ENCODE results near the gene ST6GALNAC4.

ST6GALNAC4 gene

GRCh38 chr9:127865645-127866464 is 51.0 kb downstream of the ST6GALNAC4 start:
- Histone ChIP-seq H3K4me3 (ENCODE audit: low read depth, low read length) (no peak overlapping the region), H3K36me3 (ENCODE audit: control insufficient read depth in 2 of 2, insufficient read depth in 1 of 2, low read length in 2 of 2) (peaks cover 0 to 32% of the 10 kb centered on the region in 2 experiments; a peak in 2 of 3 replicates), H3K27ac (ENCODE audit: extremely low read depth, low read depth, low read length) (no peak overlapping the region), H3K4me1 (ENCODE audit: control insufficient read depth, insufficient read depth, low read length) (no peaks in the 10 kb centered on the region; the same call in 1 of the 2 replicates), H3K9me3 (ENCODE audit: control insufficient read depth, insufficient read depth, low read depth, low read length) (no peaks in the 10 kb centered on the region)
- ChIA-PET POLR2A (no interaction called here), CTCF (interaction anchor here (1.4 to 1.6 kb wide), 3 partner anchors 13 to 130 kb away, joined by 3 to 6 read pairs (median 5); partner anchors contain the start of gene TOR2A)
- TF ChIP-seq ZNF155 (tag by site-specific recombination; IDR thresholded peaks at IDR 0.05): no peak
- no peak for TF ChIP-seq ZNF184 (tag by site-specific recombination; IDR thresholded peaks at IDR 0.05)
- TF ChIP-seq ZNF366 (tag by site-specific recombination; conservative IDR thresholded peaks at IDR 0.05): 0 out of 2 replicates have a peak, but pooled peaks have one; percentile 26
- TF ChIP-seq ZNF48 (tag by site-specific recombination; IDR thresholded peaks at IDR 0.05): 0 out of 2 replicates have a peak, but pooled peaks have one; percentile 58
- peak; percentile 68 for TF ChIP-seq EGR2 (tag by site-specific recombination; IDR thresholded peaks at IDR 0.05; ENCODE audit: low read depth)
- no peak for TF ChIP-seq ZNF426 (tag by site-specific recombination; IDR thresholded peaks at IDR 0.05)
- peak; percentile 79 for TF ChIP-seq ZSCAN4 (tag by site-specific recombination; IDR thresholded peaks at IDR 0.05)
- 0 out of 2 replicates have a peak, but pooled peaks have one; percentile 12 for TF ChIP-seq SP7 (tag by site-specific recombination; IDR thresholded peaks at IDR 0.05)
- TF ChIP-seq, protein P1, sequence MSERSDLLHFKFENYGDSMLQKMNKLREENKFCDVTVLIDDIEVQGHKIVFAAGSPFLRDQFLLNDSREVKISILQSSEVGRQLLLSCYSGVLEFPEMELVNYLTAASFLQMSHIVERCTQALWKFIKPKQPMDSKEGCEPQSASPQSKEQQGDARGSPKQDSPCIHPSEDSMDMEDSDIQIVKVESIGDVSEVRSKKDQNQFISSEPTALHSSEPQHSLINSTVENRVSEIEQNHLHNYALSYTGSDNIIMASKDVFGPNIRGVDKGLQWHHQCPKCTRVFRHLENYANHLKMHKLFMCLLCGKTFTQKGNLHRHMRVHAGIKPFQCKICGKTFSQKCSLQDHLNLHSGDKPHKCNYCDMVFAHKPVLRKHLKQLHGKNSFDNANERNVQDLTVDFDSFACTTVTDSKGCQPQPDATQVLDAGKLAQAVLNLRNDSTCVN (tag by site-specific recombination; optimal IDR thresholded peaks at IDR 0.05): peak; percentile 18
- TF ChIP-seq ZNF830 (tag by site-specific recombination; IDR thresholded peaks at IDR 0.05; ENCODE audit: low read depth): no peak
- peak; percentile 44; the same call in 1 of the 2 replicates for TF ChIP-seq ZNF600 (tag by site-specific recombination; IDR thresholded peaks at IDR 0.05)
- no peak for TF ChIP-seq GLIS2 (tag by site-specific recombination; IDR thresholded peaks at IDR 0.05)
- 0 out of 2 replicates have a peak, but pooled peaks have one; percentile 58 for TF ChIP-seq TRIM28 (IDR thresholded peaks at IDR 0.05; ENCODE audit: borderline replicate concordance, low read length)
- TF ChIP-seq HOXA7 (CRISPR knock-in tag; IDR thresholded peaks at IDR 0.05; ENCODE audit: borderline replicate concordance): no peak
- TF ChIP-seq ZFP69B (tag by site-specific recombination; IDR thresholded peaks at IDR 0.05): no peak
- TF ChIP-seq ZNF513 (tag by site-specific recombination; IDR thresholded peaks at IDR 0.05): no peak
- TF ChIP-seq ZBTB20 (tag by site-specific recombination; IDR thresholded peaks at IDR 0.05): peak; percentile 32
- TF ChIP-seq ZNF239 (tag by site-specific recombination; IDR thresholded peaks at IDR 0.05): peak; percentile 87; the same call in 1 of the 2 replicates
- TF ChIP-seq, protein P2, sequence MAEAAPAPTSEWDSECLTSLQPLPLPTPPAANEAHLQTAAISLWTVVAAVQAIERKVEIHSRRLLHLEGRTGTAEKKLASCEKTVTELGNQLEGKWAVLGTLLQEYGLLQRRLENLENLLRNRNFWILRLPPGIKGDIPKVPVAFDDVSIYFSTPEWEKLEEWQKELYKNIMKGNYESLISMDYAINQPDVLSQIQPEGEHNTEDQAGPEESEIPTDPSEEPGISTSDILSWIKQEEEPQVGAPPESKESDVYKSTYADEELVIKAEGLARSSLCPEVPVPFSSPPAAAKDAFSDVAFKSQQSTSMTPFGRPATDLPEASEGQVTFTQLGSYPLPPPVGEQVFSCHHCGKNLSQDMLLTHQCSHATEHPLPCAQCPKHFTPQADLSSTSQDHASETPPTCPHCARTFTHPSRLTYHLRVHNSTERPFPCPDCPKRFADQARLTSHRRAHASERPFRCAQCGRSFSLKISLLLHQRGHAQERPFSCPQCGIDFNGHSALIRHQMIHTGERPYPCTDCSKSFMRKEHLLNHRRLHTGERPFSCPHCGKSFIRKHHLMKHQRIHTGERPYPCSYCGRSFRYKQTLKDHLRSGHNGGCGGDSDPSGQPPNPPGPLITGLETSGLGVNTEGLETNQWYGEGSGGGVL (tag by site-specific recombination; IDR thresholded peaks at IDR 0.05): peak; percentile 53
- no peak for TF ChIP-seq ZNF174 (tag by site-specific recombination; IDR thresholded peaks at IDR 0.05)
- TF ChIP-seq PRDM1 (tag by site-specific recombination; IDR thresholded peaks at IDR 0.05): peak; percentile 87
- TF ChIP-seq ZBTB48 (tag by site-specific recombination; IDR thresholded peaks at IDR 0.05): 0 out of 2 replicates have a peak, but pooled peaks have one; percentile 31
- peak; percentile 89 for TF ChIP-seq ZFHX2 (tag by site-specific recombination; conservative IDR thresholded peaks at IDR 0.05)
- TF ChIP-seq, protein P3, sequence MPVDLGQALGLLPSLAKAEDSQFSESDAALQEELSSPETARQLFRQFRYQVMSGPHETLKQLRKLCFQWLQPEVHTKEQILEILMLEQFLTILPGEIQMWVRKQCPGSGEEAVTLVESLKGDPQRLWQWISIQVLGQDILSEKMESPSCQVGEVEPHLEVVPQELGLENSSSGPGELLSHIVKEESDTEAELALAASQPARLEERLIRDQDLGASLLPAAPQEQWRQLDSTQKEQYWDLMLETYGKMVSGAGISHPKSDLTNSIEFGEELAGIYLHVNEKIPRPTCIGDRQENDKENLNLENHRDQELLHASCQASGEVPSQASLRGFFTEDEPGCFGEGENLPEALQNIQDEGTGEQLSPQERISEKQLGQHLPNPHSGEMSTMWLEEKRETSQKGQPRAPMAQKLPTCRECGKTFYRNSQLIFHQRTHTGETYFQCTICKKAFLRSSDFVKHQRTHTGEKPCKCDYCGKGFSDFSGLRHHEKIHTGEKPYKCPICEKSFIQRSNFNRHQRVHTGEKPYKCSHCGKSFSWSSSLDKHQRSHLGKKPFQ (tag by site-specific recombination; IDR thresholded peaks at IDR 0.05): peak; percentile 91
- 0 out of 2 replicates have a peak, but pooled peaks have one; percentile 23 for TF ChIP-seq ZNF776 (tag by site-specific recombination; IDR thresholded peaks at IDR 0.05; ENCODE audit: borderline replicate concordance)
